G401 (cell line): ENCODE results near the gene FKBP1C. TPM values are rescaled to one million over a fixed set of nuclear protein-coding genes. Genes with fewer than 3 reads are reported as not detected.
"Not testable (repeated sequence)": the region's sequence is repeated elsewhere in the genome, so short reads cannot be mapped to it uniquely, and the experiment has no call there.

Experiments used
- DNase-seq: peaks from one replicate; pipeline ENCODE4 v3.0.0-alpha.2; 2015; ENCODE audit warnings: low spot score
- in situ Hi-C: cut with HindIII; loops from 2 replicates; pipeline ENCODE4 v1.10.0; 2016; ENCODE audit warnings: low sequenced_read_pairs, mixed read lengths
- total RNA-seq: library from RNA; depleted of rRNA; stranded (reverse); fragments of >200 nt; shearing (Covaris generic); gene quantifications from 2 replicates; pipeline ENCODE4 v1.2.3, GENCODE V29; 2014; rRNA removed

FKBP1C gene
- 1.4 and 1.7 TPM in 2 replicates for total RNA-seq

DNA sequence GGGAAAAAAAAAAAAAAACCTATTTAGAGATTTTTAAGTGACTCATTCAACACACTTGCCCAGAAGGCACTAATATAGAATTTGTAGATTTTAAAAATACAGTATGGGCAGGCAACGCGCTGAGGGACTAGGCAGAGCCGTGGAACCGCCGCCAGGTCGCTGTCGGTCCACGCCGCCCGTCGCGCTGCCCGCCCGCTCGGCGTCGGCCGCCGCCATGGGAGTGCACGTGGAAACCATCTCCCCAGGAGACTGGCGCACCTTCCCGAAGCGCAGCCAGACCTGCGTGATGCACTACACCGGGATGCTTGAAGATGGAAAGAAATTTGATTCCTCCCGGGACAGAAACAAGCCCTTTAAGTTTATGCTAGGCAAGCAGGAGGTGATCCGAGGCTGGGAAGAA is at the start of gene FKBP1C:
FKBP1C (plus strand) TSS at position 127 of the 400 bp plus-strand sequence.
- DNase-seq, in situ Hi-C loops: not testable (repeated sequence)

DNA sequence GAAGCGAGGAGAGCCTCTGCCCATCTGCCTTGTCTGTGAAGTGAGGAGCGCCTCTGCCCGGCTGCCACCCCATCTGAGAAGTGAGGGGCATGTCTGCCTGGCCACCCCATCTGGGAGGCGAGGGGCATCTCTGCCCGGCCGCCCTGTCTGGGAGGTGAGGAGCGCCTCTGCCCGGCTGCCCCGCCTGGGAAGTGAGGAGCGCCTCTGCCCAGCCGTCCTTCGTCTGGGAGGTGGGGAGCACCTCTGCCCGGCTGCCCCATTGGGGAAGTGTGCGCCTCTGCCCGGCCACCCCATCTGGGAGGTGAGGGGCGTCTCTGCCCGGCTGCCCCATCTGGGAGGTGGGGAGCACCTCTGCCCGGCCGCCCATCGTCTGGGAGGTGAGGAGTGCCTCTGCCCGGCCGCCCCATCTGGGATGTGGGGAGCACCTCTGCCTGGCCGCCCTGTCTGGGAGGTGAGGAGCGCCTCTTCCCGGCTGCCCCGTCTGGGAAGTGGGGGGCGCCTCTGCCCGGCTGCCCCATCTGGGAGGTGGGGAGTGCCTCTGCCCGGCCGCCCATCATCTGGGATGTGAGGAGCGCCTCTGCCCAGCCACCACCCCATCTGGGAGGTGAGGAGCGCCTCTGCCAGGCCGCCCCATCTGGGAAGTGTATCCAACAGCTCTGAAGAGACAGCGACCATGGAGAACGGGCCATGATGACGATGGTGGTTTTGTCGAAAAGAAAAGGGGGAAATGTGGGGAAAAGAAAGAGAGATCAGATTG is 47.0 kb upstream of the FKBP1C start:
- DNase-seq, in situ Hi-C loops: not testable (repeated sequence)

DNA sequence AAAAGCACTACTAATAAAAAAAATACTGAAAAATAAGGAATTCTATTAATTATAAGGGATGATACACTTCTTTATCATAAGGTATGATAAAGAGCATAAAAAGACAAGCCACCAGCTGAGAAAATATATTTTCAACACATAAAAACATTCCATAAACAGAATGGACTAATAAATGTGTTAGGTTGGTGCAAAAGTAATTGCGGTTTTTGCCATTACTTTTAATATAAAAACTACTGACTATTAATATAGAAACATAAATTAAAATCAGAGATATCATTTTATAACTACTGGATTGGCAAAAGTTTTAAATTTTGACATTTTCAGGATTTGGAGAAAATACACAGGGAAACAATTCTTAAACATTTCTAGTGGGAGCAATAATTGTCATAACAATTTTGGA is 37.1 kb upstream of the FKBP1C start:
- in situ Hi-C loops: no loop called here
- DNase-seq: no peak

- in situ Hi-C loops: no loop called here
Measured at GRCh38 chr6:63176181-63176580, 35.1 kb upstream of the FKBP1C start.

DNA sequence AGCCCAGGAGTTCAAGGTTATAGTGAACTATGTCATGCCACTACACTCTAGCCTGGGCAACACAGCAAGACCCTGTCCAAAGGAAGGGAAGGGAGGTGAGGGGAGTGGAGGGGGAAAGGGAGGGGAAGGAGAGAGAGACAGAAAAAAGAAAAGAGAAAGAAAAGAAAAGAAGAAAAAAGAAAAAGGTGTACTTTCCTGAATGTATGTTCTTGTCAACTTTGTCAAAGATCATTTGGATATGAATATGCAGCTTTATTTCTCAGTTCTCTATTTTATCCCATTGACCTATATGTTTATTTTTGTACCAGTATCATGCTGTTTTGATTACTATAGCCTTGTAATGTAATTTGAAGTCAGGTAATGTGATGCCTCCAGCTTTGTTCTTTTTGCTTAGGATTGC is 30.9 kb upstream of the FKBP1C start:
- no peak for DNase-seq
- in situ Hi-C loops: no loop called here

More at GRCh38 chr6:63176181-63176580, 35.1 kb upstream of the FKBP1C start:
- no peak for DNase-seq

GRCh38 chr6:63186970-63187369 is 24.3 kb upstream of the FKBP1C start:
- no peak for DNase-seq
- in situ Hi-C loops: no loop called here

DNA sequence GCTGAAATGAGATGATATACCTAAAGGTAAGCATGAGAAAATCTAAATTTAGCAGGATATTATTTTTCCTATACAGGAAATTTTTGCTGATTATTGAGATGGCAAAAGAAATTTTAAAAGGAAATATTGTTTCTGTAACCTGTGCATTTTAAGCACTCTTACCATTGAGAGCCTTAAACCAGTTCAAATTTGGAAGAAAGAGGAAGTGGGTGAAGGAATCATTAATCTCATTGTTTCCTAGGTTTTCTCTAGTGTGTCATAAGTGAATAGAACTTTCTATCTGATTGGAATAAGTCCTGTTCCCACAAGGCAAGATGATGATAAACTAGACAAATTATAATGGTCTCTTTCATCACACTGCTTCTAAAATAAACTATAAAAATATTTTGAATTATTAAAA is 22.4 kb upstream of the FKBP1C start:
- DNase-seq: no peak
- in situ Hi-C loops: no loop called here

- no peak for DNase-seq
- in situ Hi-C loops: no loop called here
Measured at GRCh38 chr6:63193324-63193723, 17.9 kb upstream of the FKBP1C start.

GRCh38 chr6:63197741-63198140 is 13.5 kb upstream of the FKBP1C start:
- in situ Hi-C loops: no loop called here
- no peak for DNase-seq

DNA sequence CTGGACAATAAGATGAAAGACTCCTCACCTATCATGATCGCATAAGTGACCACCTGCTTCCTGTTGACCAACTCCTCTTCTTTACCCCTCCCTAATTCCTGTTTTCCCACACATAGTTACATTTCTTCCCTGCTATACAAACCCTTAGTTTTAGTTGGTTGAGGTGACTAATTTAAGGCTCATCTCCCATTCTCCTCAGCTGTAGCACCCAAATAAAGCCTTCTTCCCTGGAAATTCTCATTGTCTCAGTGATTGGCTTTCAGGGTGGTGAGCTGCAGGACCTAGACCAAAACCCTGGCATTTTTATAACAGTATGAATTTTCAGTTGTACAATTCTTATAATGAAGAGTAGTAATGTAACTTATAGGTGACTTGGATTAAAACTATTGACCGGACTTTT is 2.1 kb downstream of the FKBP1C start:
- in situ Hi-C loops: no loop called here
- DNase-seq: no peak

- no peak for DNase-seq
- in situ Hi-C loops: no loop called here
Measured at GRCh38 chr6:63214816-63215215, 3.5 kb downstream of the FKBP1C start.

GRCh38 chr6:63224179-63224578 is 12.9 kb downstream of the FKBP1C start:
- DNase-seq: no peak
- in situ Hi-C loops: no loop called here

DNA sequence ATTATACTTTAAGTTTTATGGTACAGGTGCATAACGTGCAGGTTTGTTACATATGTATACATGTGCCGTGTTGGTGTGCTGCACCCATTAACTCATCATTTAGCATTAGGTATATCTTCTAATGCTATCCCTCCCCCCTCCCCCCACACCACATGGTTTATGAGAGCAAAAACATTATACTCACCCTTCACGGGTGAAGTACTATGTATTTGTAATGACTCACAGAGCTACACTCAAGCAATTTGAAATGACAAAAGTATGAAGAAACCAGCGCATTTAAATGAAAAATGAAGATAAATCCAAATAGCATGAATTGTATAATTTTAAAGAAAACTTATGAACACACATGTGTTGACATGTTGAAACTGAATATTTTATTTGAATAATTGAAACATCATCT is 14.7 kb downstream of the FKBP1C start:
- DNase-seq, in situ Hi-C loops: not testable (repeated sequence)

DNA sequence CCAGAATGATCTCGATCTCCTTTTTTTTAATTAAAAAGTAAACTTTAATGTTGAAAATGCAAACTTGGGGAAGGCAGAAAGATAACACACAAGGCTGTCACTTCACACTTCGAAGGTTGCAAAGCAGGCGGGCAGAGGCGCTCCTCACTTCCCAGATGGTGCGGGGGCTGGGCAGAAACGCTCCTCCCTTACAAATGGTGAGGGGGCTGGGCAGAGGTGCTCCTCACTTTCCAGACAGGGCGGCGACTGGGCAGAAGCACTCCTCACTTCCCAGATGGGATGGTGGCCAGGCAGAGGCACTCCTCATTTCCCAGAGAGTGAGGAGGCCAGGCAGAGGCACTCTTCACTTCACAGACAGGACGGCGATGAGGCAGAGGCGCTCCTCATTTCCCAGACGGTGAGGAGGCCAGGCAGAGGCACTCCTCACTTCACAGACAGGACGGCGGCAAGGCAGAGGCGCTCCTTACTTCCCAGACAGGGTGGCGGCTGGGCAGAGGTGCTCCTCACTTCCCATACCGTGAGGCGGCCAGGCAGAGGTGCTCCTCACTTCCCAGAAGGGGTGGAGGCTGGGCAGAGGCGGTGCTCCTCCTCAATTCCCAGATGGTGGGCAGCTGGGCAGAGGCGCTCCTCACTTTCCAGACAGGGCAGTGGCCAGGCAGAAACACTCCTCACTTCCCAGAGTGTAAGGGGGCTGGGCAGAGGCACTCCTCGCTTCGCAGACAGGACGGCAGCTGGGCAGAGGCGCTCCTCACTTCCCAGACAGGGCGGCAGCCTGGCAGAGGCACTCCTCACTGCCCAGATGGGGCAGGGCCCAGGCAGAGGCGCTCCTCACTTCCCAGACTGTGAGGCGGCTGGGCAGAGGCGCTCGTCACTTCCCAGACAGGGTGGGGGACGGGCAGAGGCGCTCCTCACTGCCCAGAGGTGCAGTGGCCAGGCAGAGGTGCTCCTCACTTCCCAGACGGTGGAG is 16.9 kb downstream of the FKBP1C start:
- DNase-seq, in situ Hi-C loops: not testable (repeated sequence)

- DNase-seq, in situ Hi-C loops: not testable (repeated sequence)
Measured at GRCh38 chr6:63230027-63230426, 18.8 kb downstream of the FKBP1C start.

DNA sequence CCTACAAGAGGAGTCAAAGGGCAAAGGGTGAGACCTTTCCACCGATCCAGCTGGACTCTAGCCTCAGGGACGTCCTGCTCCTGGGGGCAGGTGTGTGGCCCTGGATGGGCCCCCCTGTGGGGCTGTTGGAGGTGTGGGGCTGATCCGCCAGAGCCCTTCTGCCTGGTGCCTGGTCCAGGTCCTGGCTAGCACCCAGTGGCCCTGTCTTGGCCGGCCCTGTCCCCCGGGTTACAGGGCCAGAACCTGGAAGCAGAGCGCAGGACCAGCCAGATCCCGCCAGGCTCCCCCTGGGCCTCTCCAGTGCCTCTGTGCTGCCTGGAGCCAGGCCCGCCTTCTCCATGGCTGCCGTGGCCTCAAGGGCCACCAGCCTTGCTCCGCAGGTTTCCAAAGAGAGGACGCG is 19.2 kb downstream of the FKBP1C start:
- in situ Hi-C loops, DNase-seq: not testable (repeated sequence)

DNA sequence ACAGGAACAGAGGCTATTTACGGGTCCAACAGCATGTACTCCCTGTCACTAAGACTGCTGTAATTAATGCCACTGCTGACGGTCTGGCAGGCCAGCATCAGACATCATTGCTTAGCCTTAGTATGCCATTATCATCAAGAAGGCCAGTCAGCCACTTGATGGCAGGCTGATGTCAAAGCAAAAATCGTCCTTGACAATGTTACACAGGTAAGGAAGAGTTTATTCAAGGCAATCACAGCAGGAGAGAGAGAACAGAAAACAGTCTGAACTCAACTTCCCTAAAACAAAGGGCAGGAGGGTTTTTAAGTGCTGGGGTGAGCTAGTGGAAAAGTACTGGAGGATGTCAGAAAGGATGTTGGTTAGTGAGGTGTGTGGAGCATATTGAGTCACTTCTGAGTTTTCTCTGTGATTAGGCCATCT is 25.1 kb downstream of the FKBP1C start:
- in situ Hi-C loops: no loop called here
- DNase-seq: no peak

DNA sequence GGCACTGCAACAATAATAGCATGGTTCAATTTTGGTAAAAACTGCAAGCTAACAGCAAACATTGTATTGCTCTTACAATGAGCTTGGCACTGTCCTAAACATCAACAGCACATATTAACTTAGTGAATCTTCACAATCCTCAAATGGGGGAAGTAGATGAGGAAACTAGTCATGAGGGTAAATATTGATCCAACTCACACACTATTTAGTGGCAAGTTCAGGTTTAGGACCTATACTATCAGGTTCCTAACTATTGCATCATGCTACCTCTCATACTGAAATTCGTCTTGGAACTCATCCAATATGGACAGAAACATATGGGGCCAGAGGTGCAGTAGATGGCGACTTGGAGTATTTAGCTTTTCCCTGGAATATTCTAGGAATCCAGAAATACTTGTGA is 34.2 kb downstream of the FKBP1C start:
- in situ Hi-C loops: no loop called here
- DNase-seq: no peak

DNA sequence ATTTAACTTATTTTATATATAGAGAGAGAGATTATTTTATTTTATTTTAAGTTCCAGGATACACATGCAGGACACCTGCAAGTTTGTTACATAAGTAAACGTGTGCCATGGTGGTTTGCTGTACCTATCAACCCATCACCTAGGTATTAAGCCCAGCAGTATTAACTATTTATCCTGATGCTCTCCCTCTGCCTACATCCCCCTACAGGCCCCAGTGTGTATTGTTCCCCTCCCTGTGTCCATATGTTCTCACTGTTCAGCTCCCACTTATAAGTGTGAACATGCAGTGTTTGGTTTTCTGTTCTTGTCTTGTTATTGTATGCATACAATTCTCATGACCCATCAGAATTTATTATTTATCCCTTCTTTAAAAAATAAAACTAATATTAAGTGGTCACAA is 34.6 kb downstream of the FKBP1C start:
- DNase-seq: no peak
- in situ Hi-C loops: no loop called here

- in situ Hi-C loops: no loop called here
- no peak for DNase-seq
Measured at GRCh38 chr6:63246581-63246980, 35.3 kb downstream of the FKBP1C start.
